T follicular helper cell (primary cell): Measurements from ENCODE around the gene PEX6.
"Not testable (repeated sequence)": the region's sequence is repeated elsewhere in the genome, so short reads cannot be mapped to it uniquely, and the experiment has no call there.

Experiments used
- DNase-seq: peaks from one replicate; pipeline ENCODE4 v3.0.0-alpha.2; 2020; ENCODE audit warnings: low read depth
- total RNA-seq, 2 experiments: gene quantifications; one replicate each; lab custom pipeline; 2026; lab: John Stamatoyannopoulos, UW

The PEX6 gene
- total RNA-seq: 16.8 to 52.1 reads per million in 2 experiments

- DNase-seq: peak; percentile 92
These were observed at the start of gene PEX6 for GRCh38 chr6:42978839-42979522. Gene PEX6 (minus strand): TSS chr6:42979181. CDS start chr6:42979150, 31 bp downstream.

- no peak for DNase-seq
These were observed 47.4 kb upstream of the PEX6 start for GRCh38 chr6:43026365-43026764.

GRCh38 chr6:43024436-43024835 lies 45.5 kb upstream of the PEX6 start:
- DNase-seq: no peak

GRCh38 chr6:43021270-43022047 lies 42.5 kb upstream of the PEX6 start, which contains the start of gene RRP36:
Gene RRP36 (plus strand): TSS chr6:43021623. CDS start chr6:43021655, 32 bp downstream.
- DNase-seq: peak; percentile 44

- no peak for DNase-seq
These were observed 41.9 kb upstream of the PEX6 start for GRCh38 chr6:43020847-43021246.

- no peak for DNase-seq
These were observed 41.2 kb upstream of the PEX6 start for GRCh38 chr6:43020052-43020705.

GRCh38 chr6:43019152-43019551 lies 40.2 kb upstream of the PEX6 start:
- no peak for DNase-seq

- no peak for DNase-seq
These were observed 38.0 kb upstream of the PEX6 start for GRCh38 chr6:43016943-43017334.

GRCh38 chr6:43016176-43016942 lies 37.4 kb upstream of the PEX6 start:
- no peak for DNase-seq

- no peak for DNase-seq
These were observed 35.5 kb upstream of the PEX6 start for GRCh38 chr6:43014434-43014909.

GRCh38 chr6:43013843-43014433 lies 35.0 kb upstream of the PEX6 start, which contains the start of the genes KLHDC3 and MEA1:
Gene KLHDC3 (plus strand): TSS chr6:43014249. CDS start chr6:43017193, 2,944 bp downstream.
Gene MEA1 (minus strand): TSS chr6:43013946. CDS start chr6:43013813, 133 bp downstream.
- DNase-seq: peak; percentile 98

- DNase-seq: no peak
These were observed 34.3 kb upstream of the PEX6 start for GRCh38 chr6:43013097-43013842.

- no peak for DNase-seq
These were observed 33.4 kb upstream of the PEX6 start for GRCh38 chr6:43012364-43012763.

GRCh38 chr6:43011207-43011606 lies 32.2 kb upstream of the PEX6 start:
- no peak for DNase-seq

GRCh38 chr6:43009124-43009523 lies 30.1 kb upstream of the PEX6 start:
- DNase-seq: no peak

- DNase-seq: no peak
These were observed 28.1 kb upstream of the PEX6 start for GRCh38 chr6:43007126-43007525.

GRCh38 chr6:43006251-43006650 lies 27.3 kb upstream of the PEX6 start:
- no peak for DNase-seq

- no peak for DNase-seq
These were observed 26.9 kb upstream of the PEX6 start for GRCh38 chr6:43005844-43006243.

- no peak for DNase-seq
These were observed 22.9 kb upstream of the PEX6 start for GRCh38 chr6:43001843-43002242.

- DNase-seq: not testable (repeated sequence)
These were observed 19.2 kb upstream of the PEX6 start for GRCh38 chr6:42998205-42998604.
